Hepatocyte (in vitro differentiated cells): Measurements from ENCODE around the gene EOLA1.

Experiments used
- CTCF ChIP-seq: fragments of 200-600 bp; sonication (generic); IDR thresholded peaks from 2 replicates; pipeline ENCODE4 v1.5.1; 2016; ENCODE audit warnings: antibody characterized with exemption, mild to moderate bottlenecking; ENCODE audit not compliant: poor library complexity
- EZH2 ChIP-seq: fragments of 200-600 bp; sonication (generic); IDR thresholded peaks from 2 replicates; pipeline ENCODE4 v1.6.1; 2016; ENCODE audit warnings: antibody characterized with exemption, mild to moderate bottlenecking, borderline replicate concordance
- EZH2phosphoT487 ChIP-seq: fragments of 200-600 bp; sonication (generic); IDR thresholded peaks from one replicate; pipeline ENCODE4 v1.6.1; 2018; ENCODE audit warnings: antibody characterized with exemption, mild to moderate bottlenecking, low read depth, moderate library complexity; ENCODE audit not compliant: unreplicated experiment, severe bottlenecking

- TF ChIP-seq CTCF (no peak), EZH2 (no peak), EZH2phosphoT487 (no peak)
Measured at GRCh38 chrX:149498767-149499166, 42.0 kb upstream of the EOLA1 start.
